RWPE2 (cell line): Measurements from ENCODE around the gene RPGRIP1.
"Not testable (repeated sequence)": the region's sequence is repeated elsewhere in the genome, so short reads cannot be mapped to it uniquely, and the experiment has no call there.

Source experiments
- ATAC-seq: fragments of 200-7000 bp; cut with Tn5 transposase; 3 replicates; pipeline ENCODE4 v1.9.1; 2021; ENCODE audit warnings: low read depth
- DNase-seq: peaks from one replicate; pipeline ENCODE4 v3.0.0-alpha.2; 2020; ENCODE audit warnings: low spot score
- H3K27ac ChIP-seq: fragments of 450-650 bp; 2 replicates; pipeline ENCODE4 v1.5.1; 2017; ENCODE audit warnings: mild to moderate bottlenecking; ENCODE audit not compliant: poor library complexity, severe bottlenecking
- H3K27me3 ChIP-seq: fragments of 250-450 bp; sonication (Bioruptor Pico); 2 replicates; pipeline ENCODE4 v1.5.1; 2021; ENCODE audit warnings: mild to moderate bottlenecking, moderate library complexity; ENCODE audit not compliant: insufficient read depth, poor library complexity, severe bottlenecking
- H3K36me3 ChIP-seq: fragments of 250-450 bp; sonication (Bioruptor Pico); 2 replicates; pipeline ENCODE4 v1.5.1; 2020; ENCODE audit warnings: low read depth, mild to moderate bottlenecking, moderate library complexity
- H3K4me1 ChIP-seq: fragments of 250-450 bp; sonication (Bioruptor Pico); 2 replicates; pipeline ENCODE4 v1.5.1; 2021; ENCODE audit warnings: mild to moderate bottlenecking, moderate library complexity; ENCODE audit not compliant: insufficient read depth, poor library complexity, severe bottlenecking
- H3K4me3 ChIP-seq: fragments of 250-450 bp; sonication (Bioruptor Pico); 2 replicates; pipeline ENCODE4 v1.5.1; 2021; ENCODE audit warnings: mild to moderate bottlenecking, moderate library complexity; ENCODE audit not compliant: severe bottlenecking
- H3K9me3 ChIP-seq: fragments of 250-450 bp; sonication (Bioruptor Pico); 2 replicates; pipeline ENCODE4 v1.5.1; 2021; ENCODE audit warnings: mild to moderate bottlenecking, moderate library complexity; ENCODE audit not compliant: severe bottlenecking
- TF ChIP-seq, protein P1 (sequence below): fragments of 450-650 bp; IDR thresholded peaks from one replicate; pipeline ENCODE4 v1.5.1; 2017; ENCODE audit warnings: mild to moderate bottlenecking, moderate library complexity; ENCODE audit not compliant: poor library complexity, severe bottlenecking

The RPGRIP1 gene

DNA sequence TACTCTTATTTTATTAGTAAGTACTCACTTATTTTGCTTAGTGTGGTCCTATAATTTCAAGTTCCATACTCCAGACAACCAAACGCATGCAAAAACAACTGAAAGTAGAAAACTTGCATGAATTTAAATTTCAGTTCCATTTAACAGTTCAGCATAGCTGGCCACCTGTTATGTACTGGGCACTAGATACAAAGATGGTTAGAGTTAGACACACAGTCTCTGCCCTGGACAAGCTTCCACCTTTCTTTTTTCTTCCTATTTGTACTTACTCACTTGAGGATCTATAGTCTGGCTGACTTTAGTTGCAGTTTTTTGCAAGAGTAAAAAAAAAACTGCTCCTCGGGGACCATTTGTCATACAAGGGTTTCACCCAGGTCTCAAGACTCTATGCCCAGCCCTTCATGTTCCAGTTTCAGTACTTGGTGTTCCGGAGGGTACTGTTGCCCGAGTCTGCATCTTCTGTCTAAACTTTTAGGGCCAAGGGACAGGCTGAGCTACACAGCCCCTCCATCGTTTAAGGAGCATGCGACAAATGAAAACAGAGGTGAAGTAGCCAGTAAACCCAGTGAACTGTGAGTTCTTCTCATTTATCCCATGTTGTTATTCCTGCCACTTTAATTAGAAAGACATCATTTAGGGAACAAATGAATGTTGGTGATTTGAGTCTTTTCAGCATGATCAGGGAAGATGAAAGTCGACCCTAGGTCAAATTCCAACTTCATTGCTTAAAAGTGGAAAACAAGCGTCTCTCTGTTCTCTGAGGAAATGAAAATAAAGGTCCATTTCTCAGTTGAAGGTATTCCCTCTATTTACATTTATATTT is 22.3 kb downstream of the RPGRIP1 start:
- ATAC-seq (no peak), DNase-seq (no peak)
- no peaks in the 10 kb centered on the region for H3K4me1 ChIP-seq
- H3K4me3 ChIP-seq: no peak overlapping the region
- H3K36me3 ChIP-seq: no peaks in the 10 kb centered on the region
- H3K9me3 ChIP-seq: no peaks in the 10 kb centered on the region
- TF ChIP-seq, protein P1, sequence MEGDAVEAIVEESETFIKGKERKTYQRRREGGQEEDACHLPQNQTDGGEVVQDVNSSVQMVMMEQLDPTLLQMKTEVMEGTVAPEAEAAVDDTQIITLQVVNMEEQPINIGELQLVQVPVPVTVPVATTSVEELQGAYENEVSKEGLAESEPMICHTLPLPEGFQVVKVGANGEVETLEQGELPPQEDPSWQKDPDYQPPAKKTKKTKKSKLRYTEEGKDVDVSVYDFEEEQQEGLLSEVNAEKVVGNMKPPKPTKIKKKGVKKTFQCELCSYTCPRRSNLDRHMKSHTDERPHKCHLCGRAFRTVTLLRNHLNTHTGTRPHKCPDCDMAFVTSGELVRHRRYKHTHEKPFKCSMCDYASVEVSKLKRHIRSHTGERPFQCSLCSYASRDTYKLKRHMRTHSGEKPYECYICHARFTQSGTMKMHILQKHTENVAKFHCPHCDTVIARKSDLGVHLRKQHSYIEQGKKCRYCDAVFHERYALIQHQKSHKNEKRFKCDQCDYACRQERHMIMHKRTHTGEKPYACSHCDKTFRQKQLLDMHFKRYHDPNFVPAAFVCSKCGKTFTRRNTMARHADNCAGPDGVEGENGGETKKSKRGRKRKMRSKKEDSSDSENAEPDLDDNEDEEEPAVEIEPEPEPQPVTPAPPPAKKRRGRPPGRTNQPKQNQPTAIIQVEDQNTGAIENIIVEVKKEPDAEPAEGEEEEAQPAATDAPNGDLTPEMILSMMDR: no peak
- H3K27ac ChIP-seq: no peak overlapping the region
- no peaks in the 10 kb centered on the region for H3K27me3 ChIP-seq

DNA sequence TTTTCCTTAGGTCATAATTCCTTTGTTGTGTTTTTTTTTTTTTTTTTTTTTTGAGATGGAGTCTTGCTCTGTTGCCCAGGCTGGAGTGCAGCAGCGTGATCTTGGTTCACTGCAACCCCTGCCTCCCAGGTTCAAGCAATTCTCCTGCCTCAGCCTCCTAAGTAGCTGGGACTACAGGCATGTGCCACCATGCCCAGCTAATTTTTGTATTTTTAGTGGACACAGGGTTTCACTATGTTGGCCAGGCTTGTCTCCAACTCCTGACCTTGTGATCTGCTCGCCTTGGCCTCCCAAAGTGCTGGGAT is 22.9 kb downstream of the RPGRIP1 start:
- not testable (repeated sequence) for H3K9me3 ChIP-seq, H3K27ac ChIP-seq, DNase-seq, H3K4me1 ChIP-seq, H3K36me3 ChIP-seq, H3K27me3 ChIP-seq, H3K4me3 ChIP-seq, ATAC-seq

DNA sequence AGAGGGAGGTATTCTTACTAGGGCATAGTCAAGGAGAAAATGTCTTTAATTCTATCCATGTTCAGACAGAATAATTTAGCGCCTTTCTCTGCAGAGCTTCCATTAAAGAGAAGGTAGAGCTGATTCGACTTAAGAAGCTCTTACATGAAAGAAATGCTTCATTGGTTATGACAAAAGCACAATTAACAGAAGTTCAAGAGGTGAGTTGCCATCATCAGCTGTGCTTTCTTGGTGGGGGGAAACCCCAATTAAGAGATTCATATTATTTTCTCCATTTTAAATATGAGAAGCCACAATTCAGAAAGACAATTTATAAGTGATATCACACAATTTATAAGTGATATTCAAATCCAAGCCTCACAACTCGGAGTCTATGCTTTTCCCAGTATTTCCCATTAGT is 27.8 kb downstream of the RPGRIP1 start:
- Histone ChIP-seq H3K27me3 (no peaks in the 10 kb centered on the region), H3K9me3 (no peaks in the 10 kb centered on the region), H3K4me3 (no peak overlapping the region), H3K36me3 (no peaks in the 10 kb centered on the region), H3K4me1 (peaks cover 4% of the 10 kb centered on the region), H3K27ac (no peak overlapping the region)
- ATAC-seq: no peak
- TF ChIP-seq, protein P1: no peak
- DNase-seq: no peak

DNA sequence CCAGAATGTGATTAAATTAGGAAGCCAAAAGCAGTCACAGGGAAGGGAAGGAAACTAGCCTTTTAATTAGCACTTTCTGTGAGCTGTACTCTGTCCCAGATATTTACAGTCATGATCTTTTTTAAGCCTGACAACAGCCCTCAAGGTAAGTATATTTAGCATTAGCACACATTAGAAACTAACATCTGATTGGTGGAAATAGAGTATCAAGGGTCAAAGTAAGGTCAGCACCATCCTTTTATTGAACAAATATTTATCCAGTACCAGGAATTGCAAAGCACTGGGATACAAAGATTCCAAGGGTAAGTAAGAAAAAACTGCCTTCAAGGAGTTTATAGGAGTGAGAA is 28.2 kb downstream of the RPGRIP1 start:
- Histone ChIP-seq H3K27ac (no peak overlapping the region), H3K27me3 (no peaks in the 10 kb centered on the region), H3K36me3 (no peaks in the 10 kb centered on the region), H3K4me3 (no peak overlapping the region), H3K4me1 (peaks cover 4% of the 10 kb centered on the region), H3K9me3 (no peaks in the 10 kb centered on the region)
- TF ChIP-seq, protein P1: no peak
- no peak for DNase-seq
- ATAC-seq: no peak

DNA sequence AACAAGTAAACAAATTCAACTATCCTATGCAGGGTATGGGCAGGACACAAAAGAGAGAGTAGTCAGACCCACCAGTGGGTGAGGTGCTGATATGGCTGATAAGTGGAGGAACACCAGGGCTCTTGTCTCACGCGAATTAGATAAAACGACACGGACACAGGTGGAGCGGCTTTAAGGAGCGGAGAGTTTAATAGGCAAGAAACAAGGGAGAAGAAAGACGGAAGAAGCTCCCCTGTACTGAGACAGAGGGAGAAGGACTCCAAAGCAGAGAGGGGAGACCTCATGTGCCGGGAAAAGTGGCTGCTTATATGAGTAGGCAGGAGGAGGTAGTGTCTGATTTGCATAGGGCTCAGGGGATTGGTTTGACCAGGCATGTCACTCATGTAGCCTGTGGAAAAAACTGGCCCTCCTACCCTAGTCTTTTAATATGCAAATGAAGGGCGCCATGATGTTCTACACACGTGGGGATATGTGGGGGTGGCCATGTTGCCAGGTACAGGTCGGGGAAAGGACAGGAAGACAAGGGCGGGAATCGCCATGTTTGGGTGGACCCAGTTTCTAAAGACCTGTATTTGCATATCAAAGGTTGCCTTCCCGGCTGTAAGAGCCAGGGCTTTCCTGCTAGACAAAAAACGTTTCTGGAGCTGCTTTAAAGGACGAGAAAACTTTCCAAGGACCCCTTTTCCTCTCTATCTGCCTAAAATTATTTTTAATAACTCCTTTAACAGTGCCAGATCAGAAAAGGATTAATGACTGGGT is 28.8 kb downstream of the RPGRIP1 start:
- peak; percentile 85 for DNase-seq
- no peaks in the 10 kb centered on the region for H3K36me3 ChIP-seq
- H3K27ac ChIP-seq: peak overlapping the region; percentile 1
- H3K27me3 ChIP-seq: no peaks in the 10 kb centered on the region
- peak; percentile 90 for ATAC-seq
- TF ChIP-seq, protein P1: no peak
- peaks cover 4% of the 10 kb centered on the region for H3K4me1 ChIP-seq
- no peak overlapping the region for H3K4me3 ChIP-seq
- no peaks in the 10 kb centered on the region for H3K9me3 ChIP-seq
